ENCODE measurements around the gene NUDT8. TPM values are rescaled to one million over a fixed set of nuclear protein-coding genes. Genes with fewer than 3 reads are reported as not detected.

NUDT8 gene
- total and polyA plus RNA-seq, 2 of the 8 experiments (the other 6 are each of a cell fraction or from before 2014, with no cell fraction given): 7.2 to 8.3 TPM

- peak overlapping the region in 1 of 4 experiments; percentile 16; a peak in 2 of 7 replicates for H3K9ac ChIP-seq (replicated peaks in 1 of 4; ENCODE audit: extremely low read depth in 1 of 4, low read depth in 3 of 4, low read length in 3 of 4)
- POLR2A ChIA-PET (ENCODE audit: partially characterized antibody): interaction anchor here (0.8 to 11.7 kb wide), 2 partner anchors 14 to 23 kb away, joined by 3 to 194 read pairs; no protein-coding TSS in a partner anchor
- H3K4me3 ChIP-seq (ENCODE audit: extremely low read depth in 1 of 4, insufficient read depth in 2 of 4, low read depth in 3 of 4, low read length in 4 of 4): peak overlapping the region in 1 of 4 experiments; percentile 84; a peak in 1 of 8 replicates
- no peaks in the 10 kb centered on the region for H3K9me3 ChIP-seq (ENCODE audit: insufficient read depth in 2 of 2, low read depth in 1 of 2, low read length in 1 of 2)
- peak overlapping the region; percentile 37 to 83; a peak in 3 of 4 replicates for H3K4me2 ChIP-seq (ENCODE audit: insufficient read depth in 1 of 2, low read depth in 2 of 2, low read length in 2 of 2)
- peaks cover 0 to 1% (median 0%) of the 10 kb centered on the region in 4 experiments; a peak in 1 of 8 replicates for H3K36me3 ChIP-seq (ENCODE audit: control insufficient read depth in 2 of 4, insufficient read depth in 4 of 4, low read length in 3 of 4)
- peaks cover 2% of the 10 kb centered on the region; the same call in 1 of the 2 replicates for H3K23me2 ChIP-seq (ENCODE audit: low read depth, low read length)
- no peak overlapping the region for H3K56ac ChIP-seq (replicated peaks; ENCODE audit: insufficient read length, low read depth, low read length)
- peaks cover 0 to 29% (median 18%) of the 10 kb centered on the region in 4 experiments; a peak in 6 of 7 replicates for H3K4me1 ChIP-seq (replicated peaks in 1 of 4; ENCODE audit: control insufficient read depth in 3 of 4, insufficient read depth in 4 of 4, low read length in 3 of 4)
- DNase-seq (ENCODE audit: low read depth in 1 of 2, low spot score in 2 of 2) (no peak), FAIRE-seq (no peak)
- no peak overlapping the region for H2AFZ ChIP-seq (ENCODE audit: low read length)
- H4K91ac ChIP-seq (replicated peaks; ENCODE audit: insufficient read length, low read length): no peak overlapping the region
- no peak overlapping the region for H2AK5ac ChIP-seq (ENCODE audit: low read depth, low read length)
- no peaks in the 10 kb centered on the region; a peak in 1 of 7 replicates for H3K27me3 ChIP-seq (replicated peaks in 1 of 4; ENCODE audit: control insufficient read depth in 3 of 4, extremely low read depth in 1 of 4, insufficient read depth in 3 of 4, low read length in 3 of 4)
- H3K14ac ChIP-seq (ENCODE audit: insufficient read length): no peak overlapping the region
- H2BK12ac ChIP-seq (ENCODE audit: low read depth, low read length): 0 out of 2 replicates have a peak overlapping the region, but pooled peaks have one; percentile 42
- H2BK120ac ChIP-seq (replicated peaks; ENCODE audit: low read depth, low read length): no peak overlapping the region
- no peak overlapping the region for H2BK20ac ChIP-seq (ENCODE audit: low read length)
- no peaks in the 10 kb centered on the region for H3K79me1 ChIP-seq (ENCODE audit: low read depth, low read length)
- H3K79me2 ChIP-seq (ENCODE audit: control insufficient read depth in 1 of 2, insufficient read depth in 2 of 2, low read length in 2 of 2): no peaks in the 10 kb centered on the region
- TF ChIP-seq RNF2 (IDR thresholded peaks at IDR 0.05; ENCODE audit: borderline replicate concordance, low read depth, low read length, missing control alignments, poor library complexity, severe bottlenecking) (no peak), SP4 (IDR thresholded peaks at IDR 0.05; ENCODE audit: low read length) (0 out of 2 replicates have a peak, but pooled peaks have one; percentile 30)
- peak overlapping the region; percentile 80 for H3K4ac ChIP-seq (replicated peaks; ENCODE audit: insufficient read length, low read depth, low read length)
- no peak overlapping the region for H3K27ac ChIP-seq (ENCODE audit: low read depth, low read length)
- CTCF ChIA-PET (ENCODE audit: partially characterized antibody): interaction anchor here (0.9 to 10.1 kb wide), 12 partner anchors 9 to 161 kb away, joined by 3 to 117 read pairs (median 6); partner anchors contain the start of gene TBX10
- H3K18ac ChIP-seq (ENCODE audit: extremely low read depth, low read length): no peak overlapping the region
- no peaks in the 10 kb centered on the region for H4K20me1 ChIP-seq (replicated peaks in 1 of 2; ENCODE audit: control insufficient read depth in 1 of 2, insufficient read depth in 2 of 2, low read length in 2 of 2)
- no peak overlapping the region for H3K23ac ChIP-seq (ENCODE audit: insufficient read length)
- no peak overlapping the region; the same call in 1 of the 2 replicates for H4K8ac ChIP-seq (ENCODE audit: extremely low read depth, insufficient read depth, low read length)
- 80% methylated on average over 7 of the region's 7 CpGs; no CpG with 5 or more reads in 1 of the 2 experiments for WGBS, 2 experiments (ENCODE audit: extremely low coverage in 1 of 2, insufficient coverage in 1 of 2, insufficient read length in 1 of 2, insufficient replicate concordance in 2 of 2, low coverage in 1 of 2, low lambda C conversion rate in 2 of 2, missing lambda C conversion rate in 1 of 2)
- H2BK5ac ChIP-seq (ENCODE audit: low read depth, low read length): no peak overlapping the region; the same call in 1 of the 2 replicates
- no peak overlapping the region for H2BK15ac ChIP-seq (ENCODE audit: low read length)
- H4K5ac ChIP-seq (ENCODE audit: insufficient read length, low read depth, low read length): no peak overlapping the region
Observed at GRCh38 chr11:67631411-67631810, 1.7 kb upstream of the NUDT8 start.
